ENCODE results near the gene SEMA3C. TPM values are rescaled to one million over a fixed set of nuclear protein-coding genes. Genes with fewer than 3 reads are reported as not detected.

Gene SEMA3C
- total and polyA plus RNA-seq, 2 donors (not counting 3 experiments of a cell fraction or from before 2014, with no cell fraction given), result 0.01 to 0.09 TPM

- H2AFZ ChIP-seq (ENCODE audit: low read depth, low read length), result no peak overlapping the region
- H3K36me3 ChIP-seq (ENCODE audit: control insufficient read depth in 2 of 2, extremely low read depth in 1 of 2, insufficient read depth in 2 of 2, low read length in 2 of 2), result no peaks in the 10 kb centered on the region
- no peaks in the 10 kb centered on the region for H3K4me1 ChIP-seq (ENCODE audit: control insufficient read depth, extremely low read depth, insufficient read depth, low read length)
- H3K9me3 ChIP-seq (replicated peaks; ENCODE audit: control insufficient read depth, insufficient read depth, low read length), result no peaks in the 10 kb centered on the region
- no peaks in the 10 kb centered on the region for H3K9me1 ChIP-seq (replicated peaks; ENCODE audit: control insufficient read depth, extremely low read depth, insufficient read depth, low read length)
- no TSS peak for BruUV-seq (replicated peaks)
- no peaks in the 10 kb centered on the region for H3K79me2 ChIP-seq (ENCODE audit: control insufficient read depth, insufficient read depth, low read length)
- CTCF ChIA-PET, result interaction anchor here (0.6 to 1.7 kb wide), 3 partner anchors 13 to 17 kb away, joined by 3 to 4 read pairs (median 3); no protein-coding TSS in a partner anchor
- dilution Hi-C loops (cut with MboI; ENCODE audit: extremely low pct_ligation_motif_present, low sequenced_read_pairs), result no loop called here
- DNase-seq (ENCODE audit: low read depth, low spot score) (no peak), FAIRE-seq (no peak)
- no peaks in the 10 kb centered on the region for H4K20me1 ChIP-seq (replicated peaks; ENCODE audit: control insufficient read depth, extremely low read depth, insufficient read depth, low read length)
- no peak overlapping the region for H3K4me2 ChIP-seq (ENCODE audit: insufficient read depth, low read length)
- POLR2A ChIA-PET, result no interaction called here
- H3K27ac ChIP-seq (ENCODE audit: insufficient read depth, low read depth, low read length), result no peak overlapping the region
- no peak overlapping the region for H3K4me3 ChIP-seq (replicated peaks in 1 of 3; ENCODE audit: insufficient read depth in 1 of 3, low read depth in 1 of 3, low read length in 3 of 3)
- intact Hi-C loops (cut with micrococcal nuclease), result no loop called here
- TF ChIP-seq EZH2 (IDR thresholded peaks at IDR 0.05; ENCODE audit: borderline replicate concordance, low read depth, low read length, severe bottlenecking), result no peak
- TF ChIP-seq FOS (IDR thresholded peaks at IDR 0.05; ENCODE audit: borderline replicate concordance, insufficient read depth, low read length), result no peak
- TF ChIP-seq CTCF (IDR thresholded peaks at IDR 0.05; ENCODE audit: extremely low read depth in 1 of 2, insufficient read depth in 1 of 2, low read depth in 1 of 2, low read length in 2 of 2), result no peak
- TF ChIP-seq GATA2 (IDR thresholded peaks at IDR 0.05; ENCODE audit: insufficient read depth, insufficient read length, low read depth, low read length), result no peak
- no peak for TF ChIP-seq POLR2A (IDR thresholded peaks at IDR 0.05; ENCODE audit: low read depth, low read length)
- H3K9ac ChIP-seq (replicated peaks; ENCODE audit: extremely low read depth, insufficient read depth, low read length), result no peak overlapping the region
- no peaks in the 10 kb centered on the region for H3K27me3 ChIP-seq (ENCODE audit: control insufficient read depth in 2 of 2, insufficient read depth in 2 of 2, low read length in 2 of 2)
Observed at GRCh38 chr7:80804589-80804988, 114.3 kb downstream of the SEMA3C start.

- Histone ChIP-seq H3K9me1 (replicated peaks; ENCODE audit: control insufficient read depth, extremely low read depth, insufficient read depth, low read length) (no peaks in the 10 kb centered on the region), H3K9ac (replicated peaks; ENCODE audit: extremely low read depth, insufficient read depth, low read length) (no peak overlapping the region), H3K36me3 (ENCODE audit: control insufficient read depth in 2 of 2, extremely low read depth in 1 of 2, insufficient read depth in 2 of 2, low read length in 2 of 2) (no peaks in the 10 kb centered on the region), H3K4me2 (ENCODE audit: insufficient read depth, low read length) (no peak overlapping the region), H4K20me1 (replicated peaks; ENCODE audit: control insufficient read depth, extremely low read depth, insufficient read depth, low read length) (no peaks in the 10 kb centered on the region), H3K27me3 (ENCODE audit: control insufficient read depth in 2 of 2, insufficient read depth in 2 of 2, low read length in 2 of 2) (no peaks in the 10 kb centered on the region), H3K27ac (ENCODE audit: insufficient read depth, low read depth, low read length) (no peak overlapping the region), H3K4me1 (ENCODE audit: control insufficient read depth, extremely low read depth, insufficient read depth, low read length) (no peaks in the 10 kb centered on the region), H3K9me3 (replicated peaks; ENCODE audit: control insufficient read depth, insufficient read depth, low read length) (no peaks in the 10 kb centered on the region), H2AFZ (ENCODE audit: low read depth, low read length) (no peak overlapping the region), H3K79me2 (ENCODE audit: control insufficient read depth, insufficient read depth, low read length) (no peaks in the 10 kb centered on the region), H3K4me3 (replicated peaks in 1 of 3; ENCODE audit: insufficient read depth in 1 of 3, low read depth in 1 of 3, low read length in 3 of 3) (no peak overlapping the region)
- TF ChIP-seq CTCF (IDR thresholded peaks at IDR 0.05; ENCODE audit: extremely low read depth in 1 of 2, insufficient read depth in 1 of 2, low read depth in 1 of 2, low read length in 2 of 2), result no peak
- TF ChIP-seq MAX (IDR thresholded peaks at IDR 0.05; ENCODE audit: insufficient read depth, insufficient read length), result no peak
- no peak for TF ChIP-seq MYC (IDR thresholded peaks at IDR 0.05; ENCODE audit: low read depth, low read length)
- no peak for TF ChIP-seq EZH2 (IDR thresholded peaks at IDR 0.05; ENCODE audit: borderline replicate concordance, low read depth, low read length, severe bottlenecking)
- no peak for TF ChIP-seq POLR2A (IDR thresholded peaks at IDR 0.05; ENCODE audit: low read depth, low read length)
- TF ChIP-seq FOS (IDR thresholded peaks at IDR 0.05; ENCODE audit: borderline replicate concordance, insufficient read depth, low read length), result no peak
- TF ChIP-seq JUN (IDR thresholded peaks at IDR 0.05; ENCODE audit: borderline replicate concordance, insufficient read depth, insufficient read length, low read depth), result no peak
- DNase-seq (ENCODE audit: low read depth, low spot score) (no peak), FAIRE-seq (no peak)
- BruUV-seq (replicated peaks), result no TSS peak
- CTCF ChIA-PET, result no interaction called here
- POLR2A ChIA-PET, result no interaction called here
- intact Hi-C loops (cut with micrococcal nuclease), result no loop called here
- dilution Hi-C loops (cut with MboI; ENCODE audit: extremely low pct_ligation_motif_present, low sequenced_read_pairs), result no loop called here
Observed at GRCh38 chr7:80802527-80802926, 116.3 kb downstream of the SEMA3C start.
